Brain microvascular endothelial cell (primary cell): ENCODE measurements around the gene MLLT3.

Experiments
- DNase-seq: peaks from one replicate; pipeline ENCODE4 v3.0.0-alpha.2; 2020
- H3K27ac ChIP-seq: fragments of 250-450 bp; sonication (Bioruptor Pico); 2 replicates; pipeline ENCODE4 v1.5.1; 2020; ENCODE audit warnings: mild to moderate bottlenecking, moderate library complexity
- H3K27me3 ChIP-seq: fragments of 250-450 bp; sonication (Bioruptor Pico); replicated peaks from 2 replicates; pipeline ENCODE4 v1.5.1; 2020; ENCODE audit warnings: mild to moderate bottlenecking
- H3K36me3 ChIP-seq: fragments of 250-450 bp; sonication (Bioruptor Pico); replicated peaks from 2 replicates; pipeline ENCODE4 v1.5.1; 2020; ENCODE audit warnings: mild to moderate bottlenecking
- H3K4me3 ChIP-seq: 2 replicates; pipeline ENCODE4 v1.5.1; 2011; ENCODE audit warnings: low read depth, mild to moderate bottlenecking, control low read depth, low read length, moderate library complexity
- in situ Hi-C: cut with HindIII; loops from 2 replicates; pipeline ENCODE4 v1.10.0; 2017; ENCODE audit warnings: low sequenced_read_pairs, low pct_ligation_motif_present
- TF ChIP-seq, protein P1 (sequence below): IDR thresholded peaks from 2 replicates; pipeline ENCODE4 v1.5.1; 2011; ENCODE audit warnings: low read depth, mild to moderate bottlenecking, moderate library complexity, low read length, control low read depth, inconsistent platforms; ENCODE audit errors: missing control alignments

Gene MLLT3

GRCh38 chr9:20343325-20343724, 279.0 kb downstream of the MLLT3 start:
- H3K4me3 ChIP-seq: no peak overlapping the region
- no peak overlapping the region for H3K27ac ChIP-seq
- DNase-seq: no peak
- TF ChIP-seq, protein P1, sequence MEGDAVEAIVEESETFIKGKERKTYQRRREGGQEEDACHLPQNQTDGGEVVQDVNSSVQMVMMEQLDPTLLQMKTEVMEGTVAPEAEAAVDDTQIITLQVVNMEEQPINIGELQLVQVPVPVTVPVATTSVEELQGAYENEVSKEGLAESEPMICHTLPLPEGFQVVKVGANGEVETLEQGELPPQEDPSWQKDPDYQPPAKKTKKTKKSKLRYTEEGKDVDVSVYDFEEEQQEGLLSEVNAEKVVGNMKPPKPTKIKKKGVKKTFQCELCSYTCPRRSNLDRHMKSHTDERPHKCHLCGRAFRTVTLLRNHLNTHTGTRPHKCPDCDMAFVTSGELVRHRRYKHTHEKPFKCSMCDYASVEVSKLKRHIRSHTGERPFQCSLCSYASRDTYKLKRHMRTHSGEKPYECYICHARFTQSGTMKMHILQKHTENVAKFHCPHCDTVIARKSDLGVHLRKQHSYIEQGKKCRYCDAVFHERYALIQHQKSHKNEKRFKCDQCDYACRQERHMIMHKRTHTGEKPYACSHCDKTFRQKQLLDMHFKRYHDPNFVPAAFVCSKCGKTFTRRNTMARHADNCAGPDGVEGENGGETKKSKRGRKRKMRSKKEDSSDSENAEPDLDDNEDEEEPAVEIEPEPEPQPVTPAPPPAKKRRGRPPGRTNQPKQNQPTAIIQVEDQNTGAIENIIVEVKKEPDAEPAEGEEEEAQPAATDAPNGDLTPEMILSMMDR: no peak
- in situ Hi-C loops: no loop called here
- no peaks in the 10 kb centered on the region for H3K27me3 ChIP-seq
- no peaks in the 10 kb centered on the region for H3K36me3 ChIP-seq

DNA sequence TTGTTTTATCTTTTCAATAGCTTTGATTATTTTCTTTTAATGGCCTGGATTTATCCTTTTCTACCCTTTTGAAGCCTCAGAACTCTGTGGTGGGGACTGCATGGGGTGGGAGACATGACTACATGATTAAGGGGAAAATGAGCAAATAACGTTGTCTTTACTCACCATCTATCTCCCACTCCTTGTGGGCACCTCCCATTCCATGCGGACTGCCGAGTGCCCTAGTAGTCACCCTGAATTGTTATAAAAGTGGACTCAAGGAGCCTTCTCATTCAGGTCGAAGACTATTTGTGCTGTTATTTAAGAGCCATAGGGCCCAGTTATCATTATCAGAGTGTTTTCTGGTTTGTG, 281.8 kb downstream of the MLLT3 start:
- Histone ChIP-seq H3K27ac (no peak overlapping the region), H3K36me3 (no peaks in the 10 kb centered on the region), H3K4me3 (no peak overlapping the region), H3K27me3 (no peaks in the 10 kb centered on the region)
- in situ Hi-C loops: no loop called here
- no peak for DNase-seq
- TF ChIP-seq, protein P1: no peak

DNA sequence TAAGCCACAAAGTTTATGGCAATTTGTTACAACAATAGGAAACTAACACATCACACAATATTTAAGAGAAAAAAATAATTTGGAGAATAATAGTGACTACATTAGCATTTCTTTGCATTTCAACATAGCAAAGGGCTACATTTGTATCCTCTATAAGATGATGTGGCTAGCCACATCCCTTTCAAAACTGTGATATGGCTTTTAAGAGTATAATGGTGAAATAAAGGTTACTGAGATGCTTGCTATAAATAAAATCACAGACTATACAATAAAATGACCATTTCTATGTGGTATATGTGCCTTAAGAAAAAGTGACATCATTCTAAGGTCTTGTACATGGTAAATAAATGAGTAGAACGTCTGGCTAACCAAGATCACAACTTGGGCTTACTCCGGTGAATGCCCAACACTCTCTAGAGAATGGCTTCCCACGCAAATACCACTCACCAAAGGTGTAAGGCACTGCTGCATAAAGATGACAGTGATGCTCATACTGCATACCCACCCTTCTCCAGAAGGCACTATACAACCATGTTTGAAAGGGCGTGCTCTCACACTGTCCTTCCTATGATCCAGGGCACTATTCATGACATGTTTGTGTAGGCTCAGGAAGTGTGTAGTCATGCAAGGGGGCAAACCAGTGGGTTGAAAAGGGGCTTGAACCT, 286.5 kb downstream of the MLLT3 start:
- no peaks in the 10 kb centered on the region for H3K36me3 ChIP-seq
- no peak overlapping the region for H3K27ac ChIP-seq
- in situ Hi-C loops: no loop called here
- TF ChIP-seq, protein P1: no peak
- no peak for DNase-seq
- H3K27me3 ChIP-seq: no peaks in the 10 kb centered on the region
- H3K4me3 ChIP-seq: no peak overlapping the region

- in situ Hi-C loops: no loop called here
These were observed 288.3 kb downstream of the MLLT3 start for GRCh38 chr9:20333991-20334390.

DNA sequence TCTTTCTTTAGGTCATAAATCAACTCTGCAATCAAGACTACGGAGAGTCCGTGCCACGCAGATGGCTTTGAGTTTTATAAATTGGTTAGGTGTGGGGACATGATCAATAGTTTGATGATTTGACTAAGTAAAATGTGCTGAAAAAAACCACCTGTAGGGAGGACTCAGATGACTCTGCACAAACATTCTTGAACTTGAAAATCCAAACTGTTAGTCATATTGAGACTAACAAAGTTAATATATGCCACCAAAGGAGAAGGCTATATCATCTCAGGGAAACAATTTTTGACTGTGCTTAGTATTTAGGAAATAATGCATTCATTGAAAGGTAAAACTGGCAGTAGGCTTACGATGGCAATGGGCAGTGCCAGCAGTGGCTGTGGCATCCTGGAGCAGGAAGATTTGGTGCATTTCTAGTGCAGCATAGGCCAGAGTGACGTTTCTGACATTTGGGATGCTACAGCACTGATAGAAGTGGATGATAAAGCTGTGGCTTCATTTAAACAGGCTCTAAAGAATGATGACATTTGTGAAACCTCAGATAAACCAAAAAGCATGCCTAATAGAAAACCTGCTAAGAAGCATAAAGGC, 291.1 kb downstream of the MLLT3 start:
- in situ Hi-C loops: no loop called here
- DNase-seq: no peak
- H3K27ac ChIP-seq: no peak overlapping the region
- TF ChIP-seq, protein P1: no peak
- H3K27me3 ChIP-seq: no peaks in the 10 kb centered on the region
- no peaks in the 10 kb centered on the region for H3K36me3 ChIP-seq
- no peak overlapping the region for H3K4me3 ChIP-seq

More at GRCh38 chr9:20333991-20334390, 288.3 kb downstream of the MLLT3 start:
- TF ChIP-seq, protein P1: no peak
- H3K4me3 ChIP-seq: no peak overlapping the region
- H3K36me3 ChIP-seq: no peaks in the 10 kb centered on the region
- no peaks in the 10 kb centered on the region for H3K27me3 ChIP-seq
- no peak for DNase-seq
- no peak overlapping the region for H3K27ac ChIP-seq

DNA sequence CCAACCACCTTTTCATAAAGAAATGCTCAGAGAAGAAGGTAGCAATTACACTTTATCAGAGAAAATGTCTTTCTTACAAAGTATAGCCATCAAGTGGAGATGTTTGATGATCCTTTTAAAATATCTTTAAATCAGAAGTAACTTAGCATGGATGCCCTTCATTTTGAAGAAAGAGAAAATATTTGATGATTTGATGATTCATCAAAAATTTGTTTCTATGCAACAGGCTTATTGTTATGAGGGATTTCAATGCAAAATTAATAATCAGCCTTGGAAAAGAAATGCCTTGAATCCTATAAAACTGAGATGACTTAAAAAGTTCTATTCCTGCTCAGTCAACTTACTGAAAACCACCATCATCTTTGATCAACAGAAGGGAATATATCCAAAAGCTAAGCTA, 291.6 kb downstream of the MLLT3 start:
- DNase-seq: no peak
- Histone ChIP-seq H3K4me3 (no peak overlapping the region), H3K27ac (no peak overlapping the region), H3K36me3 (no peaks in the 10 kb centered on the region), H3K27me3 (no peaks in the 10 kb centered on the region)
- TF ChIP-seq, protein P1: no peak
- in situ Hi-C loops: no loop called here
